ENCODE data around the gene CFAP69.

GRCh38 chr7:90298145-90299038 is 53.4 kb downstream of the CFAP69 start:
- peak; percentile 64 for TF ChIP-seq CTCF (conservative IDR thresholded peaks at IDR 0.05)
- no peak for TF ChIP-seq EZH2 (IDR thresholded peaks at IDR 0.05; ENCODE audit: low read depth)

All from PC-9 (cell line).